Middle frontal gyrus (tissue), 1 donor: Measurements from ENCODE around the gene RAP1GAP.

Experiments used
- DNase-seq: peaks from one replicate; pipeline ENCODE4 v3.0.0-alpha.2; 2015; ENCODE audit warnings: low spot score; ENCODE audit errors: extremely low spot score

The RAP1GAP gene

DNA sequence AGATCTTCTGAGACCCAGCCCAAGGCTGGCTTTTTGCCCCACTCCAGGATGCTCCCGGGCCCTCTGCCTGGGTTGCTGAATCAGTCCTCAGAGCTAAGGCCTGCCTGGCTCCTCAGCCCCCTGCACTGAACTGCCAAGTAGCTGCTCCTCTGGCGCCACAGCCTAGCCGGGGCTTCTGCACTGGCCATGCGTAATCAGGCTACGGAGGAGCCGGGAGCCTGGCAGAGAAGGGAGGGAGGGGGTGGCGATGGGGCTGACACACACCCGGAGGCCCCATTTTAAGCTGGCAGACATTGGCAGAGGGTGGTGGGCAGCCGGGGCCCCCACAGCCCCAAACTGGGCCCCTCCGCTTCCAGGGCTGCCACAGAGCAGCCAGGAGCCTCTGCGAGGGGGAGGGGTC is 121.3 kb downstream of the RAP1GAP start:
- DNase-seq: no peak
